ENCODE measurements around the gene WNT1. TPM values are rescaled to one million over a fixed set of nuclear protein-coding genes. Genes with fewer than 3 reads are reported as not detected.
A peak's percentile ranks its signal among the peaks of the same experiment; 100 is the strongest.

WNT1 gene
- total RNA-seq = not detected
- long read RNA-seq = 0 reads

GRCh38 chr12:48978291-48978740 lies at the start of gene WNT1:
WNT1 (plus strand) TSS chr12:48978322; CDS start chr12:48978651, 329 bp downstream.
- ATAC-seq (peak; percentile 12), DNase-seq (no peak)
- intact Hi-C loops (cut with DNase I, micrococcal nuclease) = no loop called here

- no peak for DNase-seq
- ATAC-seq = no peak
- intact Hi-C loops (cut with DNase I, micrococcal nuclease) = no loop called here
Measured at GRCh38 chr12:48929551-48929950, 48.6 kb upstream of the WNT1 start.

- intact Hi-C loops (cut with DNase I, micrococcal nuclease) = loop anchor here in 1 of 2 donors (10.0 kb wide), 1 partner anchor 76 kb away; the partner anchor contains the start of gene DDX23
- ATAC-seq = no peak
- DNase-seq = no peak
Measured at GRCh38 chr12:48930475-48930874, 47.6 kb upstream of the WNT1 start.

- intact Hi-C loops (cut with DNase I, micrococcal nuclease) = loop anchor here in 1 of 2 donors (10.0 kb wide), 1 partner anchor 78 kb away; the partner anchor contains the start of gene DDX23
- ATAC-seq (no peak), DNase-seq (no peak)
Measured at GRCh38 chr12:48932878-48933277, 45.2 kb upstream of the WNT1 start.

GRCh38 chr12:48933664-48934311 lies 44.3 kb upstream of the WNT1 start:
- ATAC-seq = no peak
- no peak for DNase-seq
- intact Hi-C loops (cut with DNase I, micrococcal nuclease) = loop anchor here in 1 of 2 donors (10.0 kb wide), 1 partner anchor 79 kb away; the partner anchor contains the start of gene DDX23

GRCh38 chr12:48934312-48934706 lies 43.8 kb upstream of the WNT1 start:
- ATAC-seq = peak; percentile 51
- intact Hi-C loops (cut with DNase I, micrococcal nuclease) = loop anchor here in 1 of 2 donors (10.0 kb wide), 1 partner anchor 80 kb away; the partner anchor contains the start of gene DDX23
- no peak for DNase-seq

- intact Hi-C loops (cut with DNase I, micrococcal nuclease) = loop anchor here in 1 of 2 donors (10.0 kb wide), 1 partner anchor 82 kb away; the partner anchor contains the start of gene DDX23
- DNase-seq (peak; percentile 53 to 82), ATAC-seq (peak; percentile 66)
Measured at GRCh38 chr12:48936379-48936979, 41.6 kb upstream of the WNT1 start.

- intact Hi-C loops (cut with DNase I, micrococcal nuclease) = loop anchor here in 1 of 2 donors (10.0 kb wide), 1 partner anchor 82 kb away; the partner anchor contains the start of gene DDX23
Measured at GRCh38 chr12:48937170-48937569, 41.0 kb upstream of the WNT1 start.

GRCh38 chr12:48938805-48939204 lies 39.3 kb upstream of the WNT1 start:
- ATAC-seq (no peak), DNase-seq (peak in 1 of 2 donors; percentile 20)
- intact Hi-C loops (cut with DNase I, micrococcal nuclease) = loop anchor here in 1 of 2 donors (10.0 kb wide), 1 partner anchor 84 kb away; the partner anchor contains the start of gene DDX23

More at GRCh38 chr12:48937170-48937569, 41.0 kb upstream of the WNT1 start:
- no peak for DNase-seq
- no peak for ATAC-seq

GRCh38 chr12:48940181-48940580 lies 37.9 kb upstream of the WNT1 start:
- intact Hi-C loops (cut with DNase I, micrococcal nuclease) = no loop called here
- DNase-seq = no peak
- ATAC-seq = no peak

- DNase-seq (no peak), ATAC-seq (no peak)
- intact Hi-C loops (cut with DNase I, micrococcal nuclease) = no loop called here
Measured at GRCh38 chr12:48943221-48943620, 34.9 kb upstream of the WNT1 start.

- intact Hi-C loops (cut with DNase I, micrococcal nuclease) = no loop called here
- ATAC-seq = peak; percentile 55
- no peak for DNase-seq
Measured at GRCh38 chr12:48946205-48946604, 31.9 kb upstream of the WNT1 start.

GRCh38 chr12:48946943-48947342 lies 31.2 kb upstream of the WNT1 start:
- intact Hi-C loops (cut with DNase I, micrococcal nuclease) = no loop called here
- DNase-seq (no peak), ATAC-seq (no peak)

GRCh38 chr12:48947727-48948126 lies 30.4 kb upstream of the WNT1 start:
- no peak for DNase-seq
- ATAC-seq = peak; percentile 94
- intact Hi-C loops (cut with DNase I, micrococcal nuclease) = no loop called here

- intact Hi-C loops (cut with DNase I, micrococcal nuclease) = no loop called here
- no peak for ATAC-seq
- DNase-seq = no peak
Measured at GRCh38 chr12:48952691-48953090, 25.4 kb upstream of the WNT1 start.

GRCh38 chr12:48954061-48954460 lies 24.1 kb upstream of the WNT1 start:
- intact Hi-C loops (cut with DNase I, micrococcal nuclease) = no loop called here
- no peak for ATAC-seq
- no peak for DNase-seq

- no peak for ATAC-seq
- no peak for DNase-seq
- intact Hi-C loops (cut with DNase I, micrococcal nuclease) = no loop called here
Measured at GRCh38 chr12:48954841-48955501, 23.2 kb upstream of the WNT1 start.

- intact Hi-C loops (cut with DNase I, micrococcal nuclease) = no loop called here
- ATAC-seq (peak; percentile 77), DNase-seq (peak; percentile 80 to 92)
Measured at GRCh38 chr12:48956279-48957140, 21.6 kb upstream of the WNT1 start.

All from left colon (tissue), 2 donors.